ENCODE measurements around the gene LETMD1. TPM values are rescaled to one million over a fixed set of nuclear protein-coding genes. Genes with fewer than 3 reads are reported as not detected.

LETMD1 gene
- total and polyA plus RNA-seq, 2 of the 13 experiments (the other 11 are each of a cell fraction or from before 2014, with no cell fraction given), result 43.3 to 87.7 TPM

DNA sequence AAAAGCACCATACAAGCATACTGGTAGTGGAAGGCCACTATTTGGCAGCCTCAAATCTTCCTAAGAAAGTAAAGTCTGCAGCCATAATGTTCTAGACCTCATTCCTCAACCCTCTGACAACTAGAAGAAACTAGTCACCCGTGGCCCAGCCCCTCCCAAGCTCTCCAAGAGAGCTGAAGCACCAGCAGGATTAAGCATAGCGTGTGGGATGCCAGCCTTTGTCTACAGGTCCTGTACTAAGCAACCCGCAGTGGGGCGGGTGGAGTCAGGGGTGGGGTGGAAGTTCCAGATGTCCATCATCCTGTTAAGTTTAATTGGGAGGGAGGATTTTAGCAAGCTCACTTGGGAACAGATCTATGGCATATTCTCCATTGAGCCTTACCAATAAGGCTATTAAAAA lies 36.2 kb upstream of the LETMD1 start (continued):
- TF ChIP-seq, protein P1, sequence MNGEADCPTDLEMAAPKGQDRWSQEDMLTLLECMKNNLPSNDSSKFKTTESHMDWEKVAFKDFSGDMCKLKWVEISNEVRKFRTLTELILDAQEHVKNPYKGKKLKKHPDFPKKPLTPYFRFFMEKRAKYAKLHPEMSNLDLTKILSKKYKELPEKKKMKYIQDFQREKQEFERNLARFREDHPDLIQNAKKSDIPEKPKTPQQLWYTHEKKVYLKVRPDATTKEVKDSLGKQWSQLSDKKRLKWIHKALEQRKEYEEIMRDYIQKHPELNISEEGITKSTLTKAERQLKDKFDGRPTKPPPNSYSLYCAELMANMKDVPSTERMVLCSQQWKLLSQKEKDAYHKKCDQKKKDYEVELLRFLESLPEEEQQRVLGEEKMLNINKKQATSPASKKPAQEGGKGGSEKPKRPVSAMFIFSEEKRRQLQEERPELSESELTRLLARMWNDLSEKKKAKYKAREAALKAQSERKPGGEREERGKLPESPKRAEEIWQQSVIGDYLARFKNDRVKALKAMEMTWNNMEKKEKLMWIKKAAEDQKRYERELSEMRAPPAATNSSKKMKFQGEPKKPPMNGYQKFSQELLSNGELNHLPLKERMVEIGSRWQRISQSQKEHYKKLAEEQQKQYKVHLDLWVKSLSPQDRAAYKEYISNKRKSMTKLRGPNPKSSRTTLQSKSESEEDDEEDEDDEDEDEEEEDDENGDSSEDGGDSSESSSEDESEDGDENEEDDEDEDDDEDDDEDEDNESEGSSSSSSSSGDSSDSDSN (CRISPR knock-in tag; IDR thresholded peaks at IDR 0.05), result no peak
- TF ChIP-seq KLF6 (CRISPR knock-in tag; IDR thresholded peaks at IDR 0.05), result no peak
- no peak for TF ChIP-seq KLF16 (CRISPR knock-in tag; IDR thresholded peaks at IDR 0.05)
- TF ChIP-seq, protein P2, sequence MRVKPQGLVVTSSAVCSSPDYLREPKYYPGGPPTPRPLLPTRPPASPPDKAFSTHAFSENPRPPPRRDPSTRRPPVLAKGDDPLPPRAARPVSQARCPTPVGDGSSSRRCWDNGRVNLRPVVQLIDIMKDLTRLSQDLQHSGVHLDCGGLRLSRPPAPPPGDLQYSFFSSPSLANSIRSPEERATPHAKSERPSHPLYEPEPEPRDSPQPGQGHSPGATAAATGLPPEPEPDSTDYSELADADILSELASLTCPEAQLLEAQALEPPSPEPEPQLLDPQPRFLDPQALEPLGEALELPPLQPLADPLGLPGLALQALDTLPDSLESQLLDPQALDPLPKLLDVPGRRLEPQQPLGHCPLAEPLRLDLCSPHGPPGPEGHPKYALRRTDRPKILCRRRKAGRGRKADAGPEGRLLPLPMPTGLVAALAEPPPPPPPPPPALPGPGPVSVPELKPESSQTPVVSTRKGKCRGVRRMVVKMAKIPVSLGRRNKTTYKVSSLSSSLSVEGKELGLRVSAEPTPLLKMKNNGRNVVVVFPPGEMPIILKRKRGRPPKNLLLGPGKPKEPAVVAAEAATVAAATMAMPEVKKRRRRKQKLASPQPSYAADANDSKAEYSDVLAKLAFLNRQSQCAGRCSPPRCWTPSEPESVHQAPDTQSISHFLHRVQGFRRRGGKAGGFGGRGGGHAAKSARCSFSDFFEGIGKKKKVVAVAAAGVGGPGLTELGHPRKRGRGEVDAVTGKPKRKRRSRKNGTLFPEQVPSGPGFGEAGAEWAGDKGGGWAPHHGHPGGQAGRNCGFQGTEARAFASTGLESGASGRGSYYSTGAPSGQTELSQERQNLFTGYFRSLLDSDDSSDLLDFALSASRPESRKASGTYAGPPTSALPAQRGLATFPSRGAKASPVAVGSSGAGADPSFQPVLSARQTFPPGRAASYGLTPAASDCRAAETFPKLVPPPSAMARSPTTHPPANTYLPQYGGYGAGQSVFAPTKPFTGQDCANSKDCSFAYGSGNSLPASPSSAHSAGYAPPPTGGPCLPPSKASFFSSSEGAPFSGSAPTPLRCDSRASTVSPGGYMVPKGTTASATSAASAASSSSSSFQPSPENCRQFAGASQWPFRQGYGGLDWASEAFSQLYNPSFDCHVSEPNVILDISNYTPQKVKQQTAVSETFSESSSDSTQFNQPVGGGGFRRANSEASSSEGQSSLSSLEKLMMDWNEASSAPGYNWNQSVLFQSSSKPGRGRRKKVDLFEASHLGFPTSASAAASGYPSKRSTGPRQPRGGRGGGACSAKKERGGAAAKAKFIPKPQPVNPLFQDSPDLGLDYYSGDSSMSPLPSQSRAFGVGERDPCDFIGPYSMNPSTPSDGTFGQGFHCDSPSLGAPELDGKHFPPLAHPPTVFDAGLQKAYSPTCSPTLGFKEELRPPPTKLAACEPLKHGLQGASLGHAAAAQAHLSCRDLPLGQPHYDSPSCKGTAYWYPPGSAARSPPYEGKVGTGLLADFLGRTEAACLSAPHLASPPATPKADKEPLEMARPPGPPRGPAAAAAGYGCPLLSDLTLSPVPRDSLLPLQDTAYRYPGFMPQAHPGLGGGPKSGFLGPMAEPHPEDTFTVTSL (CRISPR knock-in tag; IDR thresholded peaks at IDR 0.05; ENCODE audit: borderline replicate concordance), result no peak
- TF ChIP-seq, protein P3, sequence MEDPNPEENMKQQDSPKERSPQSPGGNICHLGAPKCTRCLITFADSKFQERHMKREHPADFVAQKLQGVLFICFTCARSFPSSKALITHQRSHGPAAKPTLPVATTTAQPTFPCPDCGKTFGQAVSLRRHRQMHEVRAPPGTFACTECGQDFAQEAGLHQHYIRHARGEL (CRISPR knock-in tag; IDR thresholded peaks at IDR 0.05), result no peak
- TF ChIP-seq ZNF335 (CRISPR knock-in tag; IDR thresholded peaks at IDR 0.05), result no peak
- TF ChIP-seq, protein P4, sequence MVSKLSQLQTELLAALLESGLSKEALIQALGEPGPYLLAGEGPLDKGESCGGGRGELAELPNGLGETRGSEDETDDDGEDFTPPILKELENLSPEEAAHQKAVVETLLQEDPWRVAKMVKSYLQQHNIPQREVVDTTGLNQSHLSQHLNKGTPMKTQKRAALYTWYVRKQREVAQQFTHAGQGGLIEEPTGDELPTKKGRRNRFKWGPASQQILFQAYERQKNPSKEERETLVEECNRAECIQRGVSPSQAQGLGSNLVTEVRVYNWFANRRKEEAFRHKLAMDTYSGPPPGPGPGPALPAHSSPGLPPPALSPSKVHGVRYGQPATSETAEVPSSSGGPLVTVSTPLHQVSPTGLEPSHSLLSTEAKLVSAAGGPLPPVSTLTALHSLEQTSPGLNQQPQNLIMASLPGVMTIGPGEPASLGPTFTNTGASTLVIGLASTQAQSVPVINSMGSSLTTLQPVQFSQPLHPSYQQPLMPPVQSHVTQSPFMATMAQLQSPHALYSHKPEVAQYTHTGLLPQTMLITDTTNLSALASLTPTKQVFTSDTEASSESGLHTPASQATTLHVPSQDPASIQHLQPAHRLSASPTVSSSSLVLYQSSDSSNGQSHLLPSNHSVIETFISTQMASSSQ (IDR thresholded peaks at IDR 0.05; ENCODE audit: low read depth), result no peak
- TF ChIP-seq, protein P4 (CRISPR knock-in tag; IDR thresholded peaks at IDR 0.05; ENCODE audit: borderline replicate concordance), result no peak
- no peak for TF ChIP-seq ZGPAT (CRISPR knock-in tag; IDR thresholded peaks at IDR 0.05)
- no peak for TF ChIP-seq ZNF619 (CRISPR knock-in tag; IDR thresholded peaks at IDR 0.05)
- TF ChIP-seq ZNF580 (CRISPR knock-in tag; IDR thresholded peaks at IDR 0.05; ENCODE audit: borderline replicate concordance, low read depth), result no peak
- no peak for TF ChIP-seq SNAPC5 (CRISPR knock-in tag; IDR thresholded peaks at IDR 0.05; ENCODE audit: borderline replicate concordance)
